NOMO-1 treated with DMSO at 0.1 percent for 48 hours (cell line): ENCODE data around the gene AQP6.

ENCODE experiments used
- DNase-seq: peaks from one replicate; lab custom pipeline; 2025; ENCODE audit not compliant: unreplicated experiment; lab: John Stamatoyannopoulos, UW

The AQP6 gene, protein sequence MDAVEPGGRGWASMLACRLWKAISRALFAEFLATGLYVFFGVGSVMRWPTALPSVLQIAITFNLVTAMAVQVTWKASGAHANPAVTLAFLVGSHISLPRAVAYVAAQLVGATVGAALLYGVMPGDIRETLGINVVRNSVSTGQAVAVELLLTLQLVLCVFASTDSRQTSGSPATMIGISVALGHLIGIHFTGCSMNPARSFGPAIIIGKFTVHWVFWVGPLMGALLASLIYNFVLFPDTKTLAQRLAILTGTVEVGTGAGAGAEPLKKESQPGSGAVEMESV

GRCh38 chr12:49972641-49973360 is at the start of gene AQP6:
Gene AQP6, plus strand, starts transcription at chr12:49972947. Its CDS starts 227 bp downstream, at chr12:49973174.
- DNase-seq, result no peak

GRCh38 chr12:49923035-49923644 is 49.6 kb upstream of the AQP6 start:
- DNase-seq, result no peak

DNA sequence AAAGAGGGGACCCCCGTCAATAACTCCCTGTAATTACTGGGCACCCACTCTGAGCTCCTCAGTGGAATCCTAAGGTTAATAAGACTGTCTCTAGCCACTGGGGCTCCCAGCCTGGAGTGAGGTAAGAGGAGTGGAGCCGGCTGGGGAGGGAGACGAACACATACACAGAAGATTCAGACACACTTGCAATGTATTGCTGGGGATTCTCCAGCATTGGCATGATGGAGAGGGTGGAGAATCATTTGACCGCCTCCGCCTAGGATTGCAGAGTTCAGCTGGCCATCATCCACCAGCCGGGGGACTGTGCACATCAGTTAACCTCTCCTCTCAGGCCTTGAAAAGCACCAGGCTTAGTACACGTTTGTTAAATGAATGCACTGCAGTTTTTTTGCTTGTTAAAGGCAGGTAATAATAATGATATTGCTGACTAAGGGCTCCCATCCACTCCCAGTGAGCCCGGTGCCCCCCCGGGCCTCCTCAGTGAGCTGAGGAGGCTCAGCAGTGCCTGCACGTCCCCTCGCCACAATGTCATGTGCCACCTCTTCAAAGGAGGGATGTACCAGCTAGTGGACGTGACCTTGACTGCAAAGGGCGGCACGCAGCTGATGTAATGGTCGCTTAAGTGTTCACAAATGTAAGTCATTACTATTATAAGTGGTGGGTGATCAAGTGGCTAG is 48.7 kb upstream of the AQP6 start:
- no peak for DNase-seq

DNA sequence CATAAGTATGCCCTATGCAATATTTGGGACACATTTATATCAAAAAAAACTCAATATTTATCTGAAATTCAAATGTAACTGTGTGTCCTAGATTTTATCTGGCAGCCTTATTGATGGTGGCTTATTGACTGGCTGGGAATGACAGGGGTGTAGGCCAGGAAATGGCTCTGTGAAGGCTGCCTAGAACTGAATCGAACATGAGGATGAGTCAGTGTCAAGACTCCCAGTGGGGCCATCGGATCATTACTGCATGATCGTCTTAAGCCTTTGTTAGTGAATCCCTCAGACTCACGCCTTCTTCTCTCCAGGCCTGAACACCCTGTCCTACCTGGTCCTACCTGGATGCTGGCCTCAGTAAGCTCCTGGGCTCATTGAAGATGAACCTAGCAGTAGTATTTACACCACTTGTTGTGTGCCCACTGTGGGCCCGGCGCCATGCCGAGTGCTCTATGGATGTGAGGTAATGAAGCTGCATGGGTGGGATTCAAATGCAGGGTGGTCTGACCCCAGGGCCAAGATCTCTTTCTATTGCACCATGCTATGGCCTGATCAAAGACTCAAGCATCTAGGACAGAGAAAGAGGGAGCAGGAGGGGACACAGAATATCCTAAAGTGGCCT is 48.0 kb upstream of the AQP6 start:
- DNase-seq, result no peak

- DNase-seq, result no peak
Measured at GRCh38 chr12:49925433-49926204, 47.1 kb upstream of the AQP6 start.

- DNase-seq, result no peak
Measured at GRCh38 chr12:49928471-49928870, 44.3 kb upstream of the AQP6 start.

GRCh38 chr12:49929581-49929980 is 43.2 kb upstream of the AQP6 start:
- no peak for DNase-seq

DNA sequence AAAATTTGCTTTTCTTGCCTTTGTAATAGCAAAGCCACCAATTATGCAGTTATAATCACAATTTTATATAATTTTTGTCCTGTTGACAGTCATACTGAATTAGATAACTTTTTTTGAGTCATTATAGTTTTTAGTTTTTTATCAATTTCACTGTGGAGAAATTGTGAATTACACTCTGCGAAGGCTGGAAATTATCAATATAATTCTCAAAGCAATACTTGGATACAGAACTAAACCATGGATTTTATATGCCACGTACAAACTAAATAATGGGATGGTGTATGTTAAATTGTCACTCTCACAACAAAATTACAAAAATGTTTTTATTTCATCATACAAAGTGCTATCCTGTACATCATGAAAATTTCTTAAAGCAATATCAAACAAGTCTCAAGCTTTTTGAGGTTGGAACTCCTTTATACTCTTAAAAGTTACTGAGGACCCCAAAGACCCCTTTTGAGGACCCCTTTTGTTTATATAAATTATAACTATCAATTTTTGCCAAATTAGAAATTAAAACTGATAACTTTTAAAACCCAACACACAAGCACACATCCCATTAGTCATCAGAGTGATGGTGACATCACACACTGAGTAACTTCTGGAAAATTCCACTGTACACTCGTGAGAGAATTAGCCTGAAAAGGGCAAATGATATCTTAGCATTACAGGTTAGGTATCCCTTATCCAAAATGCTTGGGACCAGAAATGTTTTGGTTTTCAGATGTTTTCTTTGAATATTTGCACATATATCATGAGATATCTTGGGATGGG is 42.0 kb upstream of the AQP6 start:
- DNase-seq, result no peak

DNA sequence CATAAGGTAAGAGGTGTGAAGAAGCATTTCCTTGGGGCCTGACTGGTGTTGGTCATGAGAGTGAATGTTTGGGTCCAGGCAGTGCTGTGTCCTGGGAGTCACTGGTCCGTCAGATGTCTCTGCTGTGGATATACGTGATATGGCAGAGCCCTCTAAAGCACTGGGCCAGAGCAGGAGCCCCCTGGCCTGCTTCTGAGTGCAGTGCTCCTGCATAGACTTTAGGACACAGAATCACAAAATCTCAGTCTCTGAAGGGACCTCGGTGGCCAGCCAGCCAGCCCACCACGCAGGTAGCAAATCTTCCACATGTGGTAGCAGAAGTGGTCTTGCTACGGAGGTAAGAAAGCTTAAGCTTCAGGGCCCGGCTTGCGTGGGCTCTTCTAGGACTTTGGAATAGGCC is 40.7 kb upstream of the AQP6 start:
- no peak for DNase-seq

DNA sequence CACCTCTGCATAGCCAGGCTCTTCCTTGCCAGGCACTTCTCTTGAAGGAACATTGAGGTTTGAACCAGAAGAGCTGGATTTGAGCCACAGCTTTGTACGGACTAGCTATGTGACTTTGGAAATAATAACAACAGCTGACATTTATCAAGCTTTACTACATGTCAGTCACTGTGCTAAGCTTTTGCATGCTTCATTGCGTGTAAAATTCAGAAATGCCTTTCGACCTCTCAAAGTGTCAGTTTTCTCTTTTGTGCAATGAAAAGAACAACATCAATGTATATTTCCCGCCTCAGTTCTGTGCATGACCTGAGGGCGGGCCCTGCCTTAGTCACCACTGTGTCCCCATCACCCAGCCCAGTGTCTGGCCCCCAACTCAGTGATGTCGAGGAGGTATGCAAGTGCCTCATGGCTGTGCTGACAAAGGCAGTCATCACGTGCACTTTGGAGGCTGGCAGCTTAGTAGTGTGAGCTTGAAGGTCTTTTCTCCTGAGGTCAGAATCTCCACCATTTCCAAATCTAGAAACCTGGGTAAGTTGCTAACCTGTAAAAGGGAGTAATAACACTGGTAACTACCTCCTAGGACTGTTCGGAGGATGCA is 40.1 kb upstream of the AQP6 start:
- no peak for DNase-seq

DNA sequence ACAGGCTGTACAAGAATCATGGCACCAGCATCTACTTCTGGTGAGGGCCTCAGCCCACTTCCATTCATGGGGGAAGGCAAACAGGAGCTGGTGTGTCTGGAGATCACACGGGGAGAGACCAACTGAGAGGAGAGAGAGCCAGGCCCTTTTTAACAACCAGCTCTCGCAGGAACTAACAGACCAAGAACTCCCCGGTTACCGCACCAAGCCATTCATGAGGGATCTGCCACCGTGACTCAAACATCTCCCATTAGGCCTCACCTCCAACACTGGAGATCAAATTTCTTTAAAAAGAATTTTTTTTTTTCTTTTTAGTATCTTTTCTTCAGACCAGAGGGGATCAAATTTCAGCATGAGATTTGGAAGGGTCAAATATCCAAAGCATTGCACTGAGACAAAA is 39.0 kb upstream of the AQP6 start:
- DNase-seq, result no peak

GRCh38 chr12:49934505-49934904 is 38.2 kb upstream of the AQP6 start:
- no peak for DNase-seq

DNA sequence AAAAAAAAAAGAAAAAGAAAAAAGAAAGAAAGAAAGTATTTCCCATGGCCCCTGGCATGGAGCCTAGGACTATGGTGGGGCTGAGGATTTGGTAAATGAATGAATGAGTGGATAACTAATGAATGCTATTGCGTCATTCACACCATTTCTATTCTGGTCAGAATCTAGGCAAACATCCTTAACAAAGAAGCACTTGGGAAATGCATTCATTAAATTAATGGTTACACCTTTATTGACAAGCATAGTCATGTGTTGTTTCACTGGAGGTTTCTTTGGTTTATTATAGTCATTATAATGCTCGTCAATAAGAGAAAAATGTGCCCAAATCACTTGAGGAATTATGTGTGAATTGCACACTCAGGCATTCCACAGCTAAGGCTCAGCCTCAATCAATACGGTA is 35.8 kb upstream of the AQP6 start:
- no peak for DNase-seq

DNA sequence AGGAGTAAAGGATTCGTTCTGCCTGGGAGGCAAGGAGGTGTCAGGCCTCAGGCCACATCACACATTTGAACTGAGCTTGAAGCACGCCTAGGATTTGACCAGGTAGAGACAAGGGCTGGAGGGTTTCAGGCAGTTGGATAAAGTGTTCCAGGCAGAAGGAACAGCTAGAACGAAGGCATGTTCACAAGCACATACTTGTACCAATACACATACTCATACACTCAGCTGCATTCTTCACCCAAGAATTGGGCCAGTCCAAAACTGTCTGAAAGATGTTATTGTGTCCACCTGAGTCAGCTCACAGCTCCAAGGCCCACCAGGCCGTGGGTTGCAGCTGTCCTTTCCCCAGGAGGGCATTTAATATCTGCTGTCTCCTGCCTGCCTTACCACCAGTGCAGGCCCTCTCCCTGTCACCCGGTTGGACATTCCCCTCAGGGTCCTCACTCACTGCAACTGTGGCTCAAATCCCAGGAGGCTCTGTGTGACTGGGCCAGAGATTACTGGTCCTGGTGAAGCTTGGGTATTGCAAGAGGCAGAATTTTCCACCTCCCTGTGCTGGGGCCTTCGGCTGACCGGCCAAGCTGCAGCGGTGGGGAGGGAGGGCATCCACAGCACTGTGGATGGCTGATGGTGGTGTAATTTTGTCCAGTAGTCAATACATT is 35.0 kb upstream of the AQP6 start:
- no peak for DNase-seq

- DNase-seq, result no peak
Measured at GRCh38 chr12:49939307-49939706, 33.4 kb upstream of the AQP6 start.

DNA sequence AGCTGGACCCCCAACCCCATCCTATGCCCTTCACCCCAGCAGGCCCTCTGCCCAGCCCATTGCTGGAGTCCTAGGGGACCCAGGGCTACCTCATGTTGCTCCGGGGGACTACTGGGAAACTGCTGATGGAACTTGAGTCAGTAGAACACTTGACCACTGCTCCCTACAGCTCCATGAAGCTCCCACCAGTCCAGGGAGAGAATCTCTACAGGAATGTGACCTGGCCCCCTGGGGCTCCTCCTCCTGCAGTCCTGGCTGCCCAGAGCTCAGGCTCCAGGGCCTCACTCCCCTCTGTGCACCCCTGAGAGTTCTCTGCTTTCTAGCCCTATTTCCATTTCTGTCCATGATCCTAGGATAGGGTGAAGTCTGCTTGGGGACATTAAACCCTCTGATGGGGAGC is 33.0 kb upstream of the AQP6 start:
- DNase-seq, result no peak

GRCh38 chr12:49941556-49942511 is 30.9 kb upstream of the AQP6 start:
- no peak for DNase-seq

GRCh38 chr12:49942512-49942893 is 30.2 kb upstream of the AQP6 start:
- no peak for DNase-seq
